Fibroblast of lung (primary cell): ENCODE results near the gene DSTN. TPM values are rescaled to one million over a fixed set of nuclear protein-coding genes. Genes with fewer than 3 reads are reported as not detected.

ENCODE experiments used
- DNase-seq, 2 donors: peaks; one replicate each; pipeline versions ENCODE4 v3.0.0 to v3.0.0-alpha.2; 2010; ENCODE audit warnings: low read depth in 2 of 2
- H2AFZ ChIP-seq: 2 replicates; pipeline ENCODE4 v1.5.1; 2012; ENCODE audit warnings: low read length, control low read depth, inconsistent platforms
- H3K27ac ChIP-seq: 2 replicates; pipeline ENCODE4 v1.5.1; 2011; ENCODE audit warnings: low read length, control low read depth; ENCODE audit not compliant: insufficient read depth
- H3K27me3 ChIP-seq: 2 replicates; pipeline ENCODE4 v1.5.1; 2011; ENCODE audit warnings: mild to moderate bottlenecking, low read length; ENCODE audit not compliant: control insufficient read depth, insufficient read depth
- H3K36me3 ChIP-seq: 2 replicates; pipeline ENCODE4 v1.5.1; 2011; ENCODE audit warnings: low read length; ENCODE audit not compliant: control insufficient read depth, insufficient read depth
- H3K4me1 ChIP-seq: 2 replicates; pipeline ENCODE4 v1.5.1; 2011; ENCODE audit warnings: low read length; ENCODE audit not compliant: control insufficient read depth, insufficient read depth; ENCODE audit errors: extremely low read depth
- H3K4me2 ChIP-seq: 2 replicates; pipeline ENCODE4 v1.5.1; 2011; ENCODE audit warnings: low read length, control low read depth; ENCODE audit not compliant: insufficient read depth; ENCODE audit errors: extremely low read depth
- H3K4me3 ChIP-seq, 4 experiments: fragments of 200-600 bp in 1 of 4; sonication (generic) in 1 of 4; replicated peaks in 1 of 4; 2 replicates each; pipeline ENCODE4 v1.5.1; 2011 to 2016; ENCODE audit warnings: low read length in 4 of 4, low read depth in 3 of 4, mild to moderate bottlenecking in 3 of 4, control low read depth in 2 of 4, inconsistent platforms in 1 of 4, mixed read lengths in 1 of 4; ENCODE audit not compliant: insufficient read depth in 1 of 4; ENCODE audit errors: control extremely low read depth in 1 of 4
- H3K79me2 ChIP-seq: 2 replicates; pipeline ENCODE4 v1.5.1; 2012; ENCODE audit warnings: mild to moderate bottlenecking, low read length, inconsistent platforms; ENCODE audit not compliant: control insufficient read depth, insufficient read depth
- H3K9ac ChIP-seq: 2 replicates; pipeline ENCODE4 v1.5.1; 2011; ENCODE audit warnings: mild to moderate bottlenecking, low read length, control low read depth; ENCODE audit not compliant: insufficient read depth
- H3K9me3 ChIP-seq: 2 replicates; pipeline ENCODE4 v1.5.1; 2012; ENCODE audit warnings: low read depth, low read length; ENCODE audit not compliant: control insufficient read depth, insufficient read depth
- H4K20me1 ChIP-seq: 2 replicates; pipeline ENCODE4 v1.5.1; 2011; ENCODE audit warnings: low read length; ENCODE audit not compliant: control insufficient read depth, insufficient read depth; ENCODE audit errors: extremely low read depth
- CTCF ChIP-seq, 2 donors: IDR thresholded peaks in 1 of 2; conservative IDR thresholded peaks in 1 of 2; 1 replicate in 1 of 2; 2 replicates in 1 of 2; pipeline ENCODE4 v1.5.1; 2011 to 2012; ENCODE audit warnings: low read length in 2 of 2, control low read depth in 1 of 2, inconsistent platforms in 1 of 2, low read depth in 1 of 2, mild to moderate bottlenecking in 1 of 2
- EZH2 ChIP-seq: IDR thresholded peaks from 2 replicates; pipeline ENCODE4 v1.5.1; 2012; ENCODE audit warnings: low read length, control low read depth, mild to moderate bottlenecking; ENCODE audit errors: missing control alignments
- polyA plus RNA-seq, 2 donors: library from polyadenylated mRNA; depleted of rRNA in 1 of 2; stranded (reverse) in 1 of 2; unstranded in 1 of 2; fragments of >200 nt; gene quantifications; 2 replicates each; pipeline ENCODE4 v1.2.1, GENCODE V29; 2011 to 2012; ENCODE audit warnings: missing spikeins in 1 of 2
- total RNA-seq: library from RNA; depleted of rRNA; stranded (reverse); fragments of >200 nt; gene quantifications from 2 replicates; pipeline ENCODE4 v1.2.1, GENCODE V29; 2014

DSTN gene
- total and polyA plus RNA-seq, 2 donors (not counting 1 experiment from before 2014, with no cell fraction given), result 289 to 737 TPM

DNA sequence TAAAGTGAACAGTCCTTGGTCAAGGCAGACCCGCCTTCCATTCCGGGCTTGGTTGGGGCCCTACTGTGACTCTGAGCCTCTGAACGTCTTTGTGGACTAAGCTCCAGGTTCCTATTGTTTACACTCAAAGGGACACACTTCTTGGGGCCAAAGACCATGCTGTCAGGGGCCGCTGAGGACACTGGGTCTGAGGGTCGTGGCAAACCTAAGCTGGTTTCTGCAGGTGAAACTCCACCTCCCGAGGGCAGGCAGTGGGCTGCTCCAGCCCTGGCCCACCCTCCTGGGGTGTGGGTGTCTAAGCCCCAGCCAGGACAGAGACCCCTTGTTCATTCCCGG is 43.1 kb downstream of the DSTN start:
- no peak overlapping the region for H2AFZ ChIP-seq
- H3K4me1 ChIP-seq, result peaks cover 7% of the 10 kb centered on the region
- H3K79me2 ChIP-seq, result no peaks in the 10 kb centered on the region
- peaks cover 47% of the 10 kb centered on the region for H3K36me3 ChIP-seq
- no peak overlapping the region for H3K4me2 ChIP-seq
- TF ChIP-seq EZH2 (no peak), CTCF (conservative IDR thresholded peaks at IDR 0.05 in 1 of 2, IDR thresholded peaks at IDR 0.05 in 1 of 2; ENCODE audit: low read depth in 1 of 2, low read length in 2 of 2) (no peak)
- H3K27ac ChIP-seq, result peak overlapping the region; percentile 63
- H4K20me1 ChIP-seq, result no peaks in the 10 kb centered on the region
- DNase-seq, result no peak
- no peaks in the 10 kb centered on the region for H3K9me3 ChIP-seq
- H3K27me3 ChIP-seq, result no peaks in the 10 kb centered on the region
- no peak overlapping the region for H3K4me3 ChIP-seq
- H3K9ac ChIP-seq, result peak overlapping the region; percentile 1

- Histone ChIP-seq H3K4me1 (peaks cover 7% of the 10 kb centered on the region), H3K27ac (peak overlapping the region; percentile 63), H4K20me1 (no peaks in the 10 kb centered on the region), H3K9me3 (no peaks in the 10 kb centered on the region), H2AFZ (no peak overlapping the region), H3K27me3 (no peaks in the 10 kb centered on the region), H3K4me3 (no peak overlapping the region), H3K36me3 (peaks cover 49% of the 10 kb centered on the region), H3K9ac (no peak overlapping the region), H3K4me2 (no peak overlapping the region), H3K79me2 (no peaks in the 10 kb centered on the region)
- no peak for DNase-seq
- TF ChIP-seq CTCF (conservative IDR thresholded peaks at IDR 0.05 in 1 of 2, IDR thresholded peaks at IDR 0.05 in 1 of 2; ENCODE audit: low read depth in 1 of 2, low read length in 2 of 2), result no peak
- TF ChIP-seq EZH2, result no peak
Observed at GRCh38 chr20:17613328-17614175, 43.7 kb downstream of the DSTN start.

DNA sequence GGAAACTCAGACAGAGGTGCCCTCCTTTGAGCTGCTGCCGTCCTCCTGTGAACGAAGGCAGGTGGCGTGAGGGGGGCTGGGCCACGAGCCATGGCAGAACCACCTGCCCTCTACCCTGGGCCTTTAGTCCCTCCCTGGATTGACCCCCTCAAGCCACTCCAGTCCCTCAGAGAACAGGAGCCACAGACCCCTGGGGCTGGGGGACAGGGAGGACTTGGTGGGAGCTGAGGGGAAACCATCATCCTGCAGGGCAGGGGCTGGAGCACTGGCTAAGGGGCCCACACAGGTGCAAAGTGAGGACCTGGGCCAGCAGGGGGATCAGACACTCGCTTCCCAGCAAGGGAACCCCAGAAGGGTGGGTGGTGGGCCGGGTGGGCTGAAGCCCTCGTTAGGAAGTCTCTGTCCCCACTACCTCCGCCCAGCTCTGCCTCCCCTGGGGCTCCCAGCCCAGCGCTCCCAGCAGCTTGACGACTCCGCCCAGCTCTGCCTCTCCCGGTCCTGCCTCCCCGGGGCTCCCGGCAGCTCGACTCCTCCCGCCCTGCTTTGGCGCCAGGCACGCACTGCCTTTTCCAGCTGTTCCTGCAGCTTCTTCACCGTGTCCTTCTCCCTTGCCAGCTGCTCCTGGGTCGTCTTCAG is 44.4 kb downstream of the DSTN start:
- Histone ChIP-seq H3K36me3 (peaks cover 51% of the 10 kb centered on the region), H3K9ac (no peak overlapping the region), H3K27me3 (no peaks in the 10 kb centered on the region), H3K9me3 (no peaks in the 10 kb centered on the region), H3K4me2 (no peak overlapping the region), H2AFZ (no peak overlapping the region), H3K79me2 (no peaks in the 10 kb centered on the region), H3K27ac (peak overlapping the region; percentile 41), H3K4me3 (no peak overlapping the region), H4K20me1 (no peaks in the 10 kb centered on the region), H3K4me1 (peaks cover 7% of the 10 kb centered on the region)
- TF ChIP-seq CTCF (conservative IDR thresholded peaks at IDR 0.05 in 1 of 2, IDR thresholded peaks at IDR 0.05 in 1 of 2; ENCODE audit: low read depth in 1 of 2, low read length in 2 of 2) (no peak), EZH2 (no peak)
- DNase-seq, result peak; percentile 33 to 70
